Glutamatergic neuron (in vitro differentiated cells): ENCODE results near the gene CELF2. TPM values are rescaled to one million over a fixed set of nuclear protein-coding genes. Genes with fewer than 3 reads are reported as not detected.

Experiments
- DNase-seq: peaks from one replicate; pipeline ENCODE4 v3.0.0; 2022
- H3K27ac Mint-ChIP-seq: one replicate; pipeline ENCODE4 v1.8.0; 2020; ENCODE audit warnings: mild to moderate bottlenecking, mixed read lengths, inconsistent platforms; ENCODE audit not compliant: unreplicated experiment
- H3K27me3 Mint-ChIP-seq: one replicate; pipeline ENCODE4 v1.8.0; 2020; ENCODE audit warnings: mild to moderate bottlenecking, moderate library complexity, mixed read lengths, inconsistent platforms; ENCODE audit not compliant: unreplicated experiment
- H3K36me3 Mint-ChIP-seq: one replicate; pipeline ENCODE4 v1.8.0; 2020; ENCODE audit warnings: mild to moderate bottlenecking, mixed read lengths, inconsistent platforms; ENCODE audit not compliant: unreplicated experiment
- H3K4me1 Mint-ChIP-seq: one replicate; pipeline ENCODE4 v1.8.0; 2020; ENCODE audit warnings: mild to moderate bottlenecking, low read depth, mixed read lengths, inconsistent platforms; ENCODE audit not compliant: unreplicated experiment
- H3K4me3 Mint-ChIP-seq: one replicate; pipeline ENCODE4 v1.8.0; 2020; ENCODE audit warnings: mild to moderate bottlenecking, mixed read lengths, inconsistent platforms; ENCODE audit not compliant: unreplicated experiment
- H3K9me3 Mint-ChIP-seq: one replicate; pipeline ENCODE4 v1.8.0; 2020; ENCODE audit warnings: mild to moderate bottlenecking, moderate library complexity, mixed read lengths, inconsistent platforms; ENCODE audit not compliant: unreplicated experiment
- total RNA-seq: library from RNA; stranded (reverse); fragmentation: NEBNext Ultra II Directional; extraction: Animal tissue kit (Norgen Biotek cat#: 25700); gene quantifications from one replicate; pipeline ENCODE4 v1.2.1, GENCODE V29; 2021; ENCODE audit not compliant: unreplicated experiment
- TF ChIP-seq, protein P1 (sequence below): fragments of 200-600 bp; sonication (generic); IDR thresholded peaks from one replicate; pipeline ENCODE4 v1.5.0; 2021; ENCODE audit not compliant: partially characterized antibody, unreplicated experiment

Gene CELF2
- total RNA-seq, 1 donor from 2014 or later = 47.4 TPM

DNA sequence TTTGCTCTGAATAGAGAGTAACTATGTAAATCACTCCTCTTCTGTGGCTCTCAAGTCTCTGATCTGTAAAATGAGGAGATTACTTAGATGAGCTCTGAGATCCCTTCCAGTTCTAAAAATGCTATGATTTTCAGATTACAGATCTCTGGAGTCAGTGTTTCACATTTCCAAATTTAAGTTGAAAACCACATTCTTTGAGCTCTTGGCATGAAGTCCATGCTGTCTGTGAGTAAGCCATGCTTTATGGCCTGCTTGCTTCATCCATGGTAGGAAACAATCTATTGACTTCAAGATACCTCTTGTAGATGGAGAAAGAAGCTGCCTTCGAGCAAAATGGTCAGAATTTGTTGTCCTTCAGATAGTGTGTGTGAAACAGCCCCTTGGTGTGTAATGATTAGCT is 64.9 kb downstream of the CELF2 start:
- H3K27me3 Mint-ChIP-seq = peaks cover 5% of the 10 kb centered on the region
- H3K27ac Mint-ChIP-seq = peak overlapping the region; percentile 23
- no peak overlapping the region for H3K4me3 Mint-ChIP-seq
- H3K9me3 Mint-ChIP-seq = peaks cover 7% of the 10 kb centered on the region
- no peaks in the 10 kb centered on the region for H3K36me3 Mint-ChIP-seq
- TF ChIP-seq, protein P1, sequence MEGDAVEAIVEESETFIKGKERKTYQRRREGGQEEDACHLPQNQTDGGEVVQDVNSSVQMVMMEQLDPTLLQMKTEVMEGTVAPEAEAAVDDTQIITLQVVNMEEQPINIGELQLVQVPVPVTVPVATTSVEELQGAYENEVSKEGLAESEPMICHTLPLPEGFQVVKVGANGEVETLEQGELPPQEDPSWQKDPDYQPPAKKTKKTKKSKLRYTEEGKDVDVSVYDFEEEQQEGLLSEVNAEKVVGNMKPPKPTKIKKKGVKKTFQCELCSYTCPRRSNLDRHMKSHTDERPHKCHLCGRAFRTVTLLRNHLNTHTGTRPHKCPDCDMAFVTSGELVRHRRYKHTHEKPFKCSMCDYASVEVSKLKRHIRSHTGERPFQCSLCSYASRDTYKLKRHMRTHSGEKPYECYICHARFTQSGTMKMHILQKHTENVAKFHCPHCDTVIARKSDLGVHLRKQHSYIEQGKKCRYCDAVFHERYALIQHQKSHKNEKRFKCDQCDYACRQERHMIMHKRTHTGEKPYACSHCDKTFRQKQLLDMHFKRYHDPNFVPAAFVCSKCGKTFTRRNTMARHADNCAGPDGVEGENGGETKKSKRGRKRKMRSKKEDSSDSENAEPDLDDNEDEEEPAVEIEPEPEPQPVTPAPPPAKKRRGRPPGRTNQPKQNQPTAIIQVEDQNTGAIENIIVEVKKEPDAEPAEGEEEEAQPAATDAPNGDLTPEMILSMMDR = no peak
- H3K4me1 Mint-ChIP-seq = peaks cover 33% of the 10 kb centered on the region
- no peak for DNase-seq

DNA sequence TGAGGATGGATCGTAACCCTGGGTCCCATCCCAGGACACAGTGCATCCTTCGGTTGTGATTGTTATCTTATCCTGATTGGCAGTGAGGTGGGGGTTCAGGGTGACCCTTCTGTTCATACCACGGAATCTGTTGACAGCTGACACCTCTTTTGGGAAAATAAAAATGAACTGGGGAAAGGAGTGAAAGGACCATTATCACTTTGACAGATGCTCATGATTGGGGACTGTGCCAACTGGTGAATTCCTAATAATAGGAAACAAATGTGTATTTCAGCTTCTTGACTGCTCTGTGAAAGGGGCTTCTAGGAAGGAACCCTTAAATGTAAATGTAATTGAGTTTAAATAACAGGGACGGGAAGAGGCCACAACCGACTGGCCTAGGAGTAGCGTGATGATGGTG is 65.4 kb downstream of the CELF2 start:
- Mint-ChIP-seq H3K36me3 (no peaks in the 10 kb centered on the region), H3K4me1 (peaks cover 33% of the 10 kb centered on the region), H3K4me3 (peak overlapping the region; percentile 25), H3K9me3 (peaks cover 7% of the 10 kb centered on the region), H3K27ac (peak overlapping the region; percentile 83), H3K27me3 (peaks cover 5% of the 10 kb centered on the region)
- TF ChIP-seq, protein P1 = no peak
- no peak for DNase-seq

DNA sequence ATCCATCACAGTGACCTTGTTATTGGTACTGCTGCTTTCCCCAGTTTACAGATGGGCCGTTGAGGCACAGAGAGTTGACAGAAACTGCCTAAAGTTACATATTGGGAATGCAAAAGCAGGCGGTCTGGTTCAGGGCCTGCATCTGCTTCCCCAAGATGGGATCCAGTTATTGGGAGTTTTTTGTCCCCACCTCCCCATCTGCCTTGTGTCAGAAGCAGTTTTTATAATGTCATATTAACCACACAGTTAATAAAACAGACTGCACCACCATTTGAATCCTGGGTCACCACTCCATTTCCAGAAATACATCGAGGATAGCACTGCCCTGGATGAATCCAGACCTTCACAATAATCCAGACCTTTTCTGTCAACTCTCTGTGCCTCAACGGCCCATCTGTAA is 67.9 kb downstream of the CELF2 start:
- H3K27ac Mint-ChIP-seq = no peak overlapping the region
- no peak for DNase-seq
- TF ChIP-seq, protein P1 = no peak
- no peak overlapping the region for H3K4me3 Mint-ChIP-seq
- H3K27me3 Mint-ChIP-seq = peaks cover 4% of the 10 kb centered on the region
- H3K4me1 Mint-ChIP-seq = peaks cover 33% of the 10 kb centered on the region
- no peaks in the 10 kb centered on the region for H3K36me3 Mint-ChIP-seq
- peaks cover 7% of the 10 kb centered on the region for H3K9me3 Mint-ChIP-seq

DNA sequence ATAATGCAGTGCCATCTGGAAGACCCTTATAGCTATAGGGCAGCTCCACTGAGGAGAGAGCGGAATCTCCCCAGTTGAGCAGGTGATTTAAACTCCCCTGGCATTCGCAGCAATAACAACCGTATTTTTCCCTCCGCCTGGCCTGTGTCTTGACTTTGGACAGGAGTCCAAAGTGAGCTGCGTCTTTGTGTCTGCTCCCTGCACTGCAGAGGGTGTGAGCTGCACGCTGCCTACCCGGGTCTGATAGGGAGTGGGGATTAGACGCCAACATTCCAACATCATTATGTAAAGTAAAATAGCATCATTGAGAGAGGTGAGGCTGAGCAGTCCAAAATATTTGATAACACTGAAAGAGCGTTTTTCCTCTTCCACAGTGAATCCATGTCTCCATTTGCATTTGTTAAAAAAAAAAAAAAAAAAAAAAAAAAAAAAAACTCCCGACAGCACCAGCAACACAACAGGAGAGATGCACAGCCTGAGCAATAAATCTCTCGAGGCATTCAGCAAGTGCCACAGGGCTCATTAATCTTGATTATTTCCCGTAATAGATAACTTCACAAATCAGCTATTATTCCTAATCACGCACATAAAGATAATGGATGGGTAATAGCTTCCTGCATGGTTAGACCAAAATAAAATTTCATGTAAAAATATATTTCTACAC is 68.6 kb downstream of the CELF2 start:
- H3K27ac Mint-ChIP-seq = peak overlapping the region; percentile 64

DNA sequence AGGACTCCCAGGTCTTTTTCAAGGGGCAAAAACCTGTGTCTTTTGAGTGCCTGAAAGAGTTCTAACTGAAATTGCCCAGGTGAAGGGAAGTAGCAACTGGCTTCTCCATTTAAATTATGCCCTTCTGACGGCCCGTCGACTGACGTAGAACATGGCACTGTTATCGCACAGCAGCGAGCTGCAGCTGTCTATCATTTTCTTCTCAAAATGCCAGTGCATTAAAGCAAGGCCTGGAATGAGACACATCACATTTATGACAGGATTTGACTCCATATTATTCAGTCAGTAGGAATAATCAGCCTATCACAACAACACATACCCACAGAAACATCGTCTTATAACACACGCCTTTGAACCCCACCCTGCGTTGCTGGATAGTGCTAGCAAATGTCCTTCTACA is 69.7 kb downstream of the CELF2 start:
- no peak for DNase-seq
- peaks cover 24% of the 10 kb centered on the region for H3K4me1 Mint-ChIP-seq
- no peak overlapping the region for H3K27ac Mint-ChIP-seq
- peaks cover 7% of the 10 kb centered on the region for H3K9me3 Mint-ChIP-seq
- no peaks in the 10 kb centered on the region for H3K36me3 Mint-ChIP-seq
- no peak overlapping the region for H3K4me3 Mint-ChIP-seq
- TF ChIP-seq, protein P1 = no peak
- peaks cover 4% of the 10 kb centered on the region for H3K27me3 Mint-ChIP-seq

More for the DNA sequence above, 68.6 kb downstream of the CELF2 start:
- H3K9me3 Mint-ChIP-seq = peaks cover 7% of the 10 kb centered on the region
- TF ChIP-seq, protein P1 = no peak
- peaks cover 4% of the 10 kb centered on the region for H3K27me3 Mint-ChIP-seq
- no peak overlapping the region for H3K4me3 Mint-ChIP-seq
- H3K4me1 Mint-ChIP-seq = peaks cover 31% of the 10 kb centered on the region
- no peak for DNase-seq
- H3K36me3 Mint-ChIP-seq = no peaks in the 10 kb centered on the region
